GM12878 (cell line): ENCODE measurements around the gene NAALADL1.

Experiments used
- EZH2 ChIP-seq: IDR thresholded peaks from 2 replicates; pipeline ENCODE4 v1.6.1; 2012; ENCODE audit warnings: low read depth, mild to moderate bottlenecking, control low read depth, inconsistent platforms, low read length, borderline replicate concordance; ENCODE audit not compliant: control insufficient read depth
- TF ChIP-seq, protein P1 (sequence below), 3 experiments: IDR thresholded peaks in 2 of 3; conservative IDR thresholded peaks in 1 of 3; 2 replicates each; pipeline ENCODE4 v1.5.1; 2011; ENCODE audit warnings: low read depth in 3 of 3, low read length in 3 of 3, mild to moderate bottlenecking in 3 of 3, control low read depth in 2 of 3, moderate library complexity in 2 of 3, inconsistent platforms in 1 of 3, mixed read lengths in 1 of 3; ENCODE audit not compliant: control insufficient read depth in 2 of 3, insufficient read depth in 1 of 3; ENCODE audit errors: extremely low read depth in 1 of 3

DNA sequence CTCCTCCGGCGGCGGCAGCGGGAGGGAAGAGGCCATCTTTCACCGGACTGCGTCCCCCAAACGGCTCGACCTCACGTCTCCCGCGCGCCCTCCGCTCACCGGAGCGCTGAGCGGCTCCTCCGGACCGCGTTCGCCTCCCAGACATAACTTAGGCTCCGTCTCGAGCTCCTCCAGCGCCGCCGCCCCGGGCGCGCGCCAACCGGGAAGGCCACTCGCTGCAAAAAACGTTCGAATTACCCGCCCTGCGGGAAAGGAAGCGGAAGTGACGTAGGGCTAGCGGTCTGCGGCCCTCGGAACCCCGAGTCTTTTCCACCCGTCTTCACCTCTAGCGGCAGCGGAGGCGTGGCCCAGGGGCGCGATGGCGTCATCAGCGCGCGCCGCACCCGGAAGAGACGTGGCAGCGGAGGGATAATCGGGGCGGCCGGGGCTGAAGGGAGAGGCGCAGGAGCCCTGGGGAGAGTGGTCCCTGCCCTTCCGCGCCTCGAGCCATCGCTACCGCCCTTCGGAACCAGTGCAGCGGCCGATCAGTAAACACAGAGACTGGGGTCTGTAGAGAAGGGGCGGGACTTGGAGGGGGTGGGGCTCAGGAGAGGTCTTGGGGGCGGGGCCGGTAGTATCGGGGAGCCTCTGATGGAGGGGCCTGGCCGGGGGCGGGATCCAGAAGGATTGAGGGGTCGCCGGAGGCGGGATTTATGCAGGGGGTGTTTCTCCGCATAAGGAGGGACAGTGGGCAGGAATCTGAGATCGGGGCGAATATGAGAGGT is 25.7 kb upstream of the NAALADL1 start, which contains the start of the genes CDCA5 and ZFPL1:
- no peak for TF ChIP-seq EZH2
- TF ChIP-seq, protein P1, sequence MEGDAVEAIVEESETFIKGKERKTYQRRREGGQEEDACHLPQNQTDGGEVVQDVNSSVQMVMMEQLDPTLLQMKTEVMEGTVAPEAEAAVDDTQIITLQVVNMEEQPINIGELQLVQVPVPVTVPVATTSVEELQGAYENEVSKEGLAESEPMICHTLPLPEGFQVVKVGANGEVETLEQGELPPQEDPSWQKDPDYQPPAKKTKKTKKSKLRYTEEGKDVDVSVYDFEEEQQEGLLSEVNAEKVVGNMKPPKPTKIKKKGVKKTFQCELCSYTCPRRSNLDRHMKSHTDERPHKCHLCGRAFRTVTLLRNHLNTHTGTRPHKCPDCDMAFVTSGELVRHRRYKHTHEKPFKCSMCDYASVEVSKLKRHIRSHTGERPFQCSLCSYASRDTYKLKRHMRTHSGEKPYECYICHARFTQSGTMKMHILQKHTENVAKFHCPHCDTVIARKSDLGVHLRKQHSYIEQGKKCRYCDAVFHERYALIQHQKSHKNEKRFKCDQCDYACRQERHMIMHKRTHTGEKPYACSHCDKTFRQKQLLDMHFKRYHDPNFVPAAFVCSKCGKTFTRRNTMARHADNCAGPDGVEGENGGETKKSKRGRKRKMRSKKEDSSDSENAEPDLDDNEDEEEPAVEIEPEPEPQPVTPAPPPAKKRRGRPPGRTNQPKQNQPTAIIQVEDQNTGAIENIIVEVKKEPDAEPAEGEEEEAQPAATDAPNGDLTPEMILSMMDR (IDR thresholded peaks at IDR 0.05 in 2 of 3, conservative IDR thresholded peaks at IDR 0.05 in 1 of 3; ENCODE audit: control insufficient read depth in 2 of 3, extremely low read depth in 1 of 3, insufficient read depth in 1 of 3, low read depth in 3 of 3, low read length in 3 of 3), result no peak
